GM12872 (cell line): ENCODE measurements around the gene CLCN6.

Experiments
- TF ChIP-seq, protein P1 (sequence below): IDR thresholded peaks from 3 replicates; pipeline ENCODE4 v1.5.1; 2011; ENCODE audit warnings: low read depth, mild to moderate bottlenecking, low read length, moderate library complexity; ENCODE audit not compliant: insufficient read depth

Gene CLCN6

DNA sequence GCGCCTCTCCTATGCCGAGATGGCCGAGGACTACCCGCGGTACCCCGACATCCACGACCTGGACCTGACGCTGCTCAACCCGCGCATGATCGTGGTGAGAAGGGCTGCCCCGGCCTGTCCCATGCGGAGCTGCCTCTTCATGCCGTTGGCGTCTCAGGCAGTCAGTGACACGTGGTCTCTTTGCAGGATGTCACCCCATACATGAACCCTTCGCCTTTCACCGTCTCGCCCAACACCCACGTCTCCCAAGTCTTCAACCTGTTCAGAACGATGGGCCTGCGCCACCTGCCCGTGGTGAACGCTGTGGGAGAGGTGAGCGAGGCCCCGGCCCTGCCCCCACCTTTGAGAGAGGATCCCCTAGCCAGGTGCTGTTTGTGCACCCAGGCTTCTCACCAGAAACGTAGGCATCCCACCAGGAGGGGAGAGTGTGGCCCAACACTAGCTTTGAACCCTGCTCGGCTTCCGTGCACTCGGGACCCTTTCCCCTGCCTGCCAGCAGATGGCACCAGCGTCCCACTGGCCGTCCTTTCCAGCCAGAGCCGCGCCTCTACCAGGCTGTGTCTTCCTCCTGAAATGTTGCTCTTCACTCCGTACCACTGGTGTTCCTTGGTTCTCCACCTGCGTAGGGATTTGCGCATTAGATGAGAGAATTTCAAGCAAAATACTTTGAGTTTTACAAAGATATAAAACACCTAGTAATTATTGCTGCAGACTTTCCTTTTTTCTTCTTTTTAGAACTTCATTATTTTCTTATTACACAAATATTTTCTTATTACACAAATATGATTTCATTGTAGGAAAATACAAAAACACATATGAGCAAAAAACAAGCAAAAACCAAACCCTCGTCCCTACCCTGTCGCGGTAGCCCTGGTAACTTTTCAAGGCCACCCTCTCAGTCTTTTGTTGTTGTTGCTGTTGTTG, 32.6 kb downstream of the CLCN6 start:
- TF ChIP-seq, protein P1, sequence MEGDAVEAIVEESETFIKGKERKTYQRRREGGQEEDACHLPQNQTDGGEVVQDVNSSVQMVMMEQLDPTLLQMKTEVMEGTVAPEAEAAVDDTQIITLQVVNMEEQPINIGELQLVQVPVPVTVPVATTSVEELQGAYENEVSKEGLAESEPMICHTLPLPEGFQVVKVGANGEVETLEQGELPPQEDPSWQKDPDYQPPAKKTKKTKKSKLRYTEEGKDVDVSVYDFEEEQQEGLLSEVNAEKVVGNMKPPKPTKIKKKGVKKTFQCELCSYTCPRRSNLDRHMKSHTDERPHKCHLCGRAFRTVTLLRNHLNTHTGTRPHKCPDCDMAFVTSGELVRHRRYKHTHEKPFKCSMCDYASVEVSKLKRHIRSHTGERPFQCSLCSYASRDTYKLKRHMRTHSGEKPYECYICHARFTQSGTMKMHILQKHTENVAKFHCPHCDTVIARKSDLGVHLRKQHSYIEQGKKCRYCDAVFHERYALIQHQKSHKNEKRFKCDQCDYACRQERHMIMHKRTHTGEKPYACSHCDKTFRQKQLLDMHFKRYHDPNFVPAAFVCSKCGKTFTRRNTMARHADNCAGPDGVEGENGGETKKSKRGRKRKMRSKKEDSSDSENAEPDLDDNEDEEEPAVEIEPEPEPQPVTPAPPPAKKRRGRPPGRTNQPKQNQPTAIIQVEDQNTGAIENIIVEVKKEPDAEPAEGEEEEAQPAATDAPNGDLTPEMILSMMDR, result peak; percentile 99

DNA sequence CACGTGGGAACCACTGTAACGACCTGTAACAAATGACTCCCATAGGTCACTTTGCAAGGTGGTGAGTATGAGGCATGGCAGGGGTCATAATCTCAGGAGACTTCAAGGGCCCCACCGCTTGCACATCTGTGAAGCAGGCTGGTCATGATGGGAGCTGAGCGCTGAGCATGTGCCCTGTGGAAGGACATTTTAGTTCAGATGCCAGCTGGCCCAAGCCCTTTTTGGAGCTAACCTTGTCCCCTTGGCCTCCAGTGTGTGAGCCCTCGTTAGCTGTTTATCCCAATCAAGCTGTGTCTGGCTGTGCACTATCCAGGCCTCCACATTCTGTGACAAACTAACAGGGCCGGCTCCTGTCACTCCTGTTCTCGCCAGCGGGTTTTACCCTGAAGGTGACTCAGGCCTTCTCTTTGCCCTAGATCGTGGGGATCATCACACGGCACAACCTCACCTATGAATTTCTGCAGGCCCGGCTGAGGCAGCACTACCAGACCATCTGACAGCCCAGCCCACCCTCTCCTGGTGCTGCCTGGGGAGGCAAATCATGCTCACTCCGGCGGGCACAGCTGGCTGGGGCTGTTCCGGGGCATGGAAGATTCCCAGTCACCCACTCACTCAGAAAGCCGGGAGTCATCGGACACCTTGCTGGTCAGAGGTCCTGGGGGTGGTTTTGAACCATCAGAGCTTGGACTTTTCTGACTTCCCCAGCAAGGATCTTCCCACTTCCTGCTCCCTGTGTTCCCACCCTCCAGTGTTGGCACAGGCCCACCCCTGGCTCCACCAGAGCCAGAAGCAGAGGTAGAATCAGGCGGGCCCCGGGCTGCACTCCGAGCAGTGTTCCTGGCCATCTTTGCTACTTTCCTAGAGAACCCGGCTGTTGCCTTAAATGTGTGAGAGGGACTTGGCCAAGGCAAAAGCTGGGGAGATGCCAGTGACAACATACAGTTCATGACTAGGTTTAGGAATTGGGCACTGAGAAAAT, 34.0 kb downstream of the CLCN6 start:
- TF ChIP-seq, protein P1, result no peak

DNA sequence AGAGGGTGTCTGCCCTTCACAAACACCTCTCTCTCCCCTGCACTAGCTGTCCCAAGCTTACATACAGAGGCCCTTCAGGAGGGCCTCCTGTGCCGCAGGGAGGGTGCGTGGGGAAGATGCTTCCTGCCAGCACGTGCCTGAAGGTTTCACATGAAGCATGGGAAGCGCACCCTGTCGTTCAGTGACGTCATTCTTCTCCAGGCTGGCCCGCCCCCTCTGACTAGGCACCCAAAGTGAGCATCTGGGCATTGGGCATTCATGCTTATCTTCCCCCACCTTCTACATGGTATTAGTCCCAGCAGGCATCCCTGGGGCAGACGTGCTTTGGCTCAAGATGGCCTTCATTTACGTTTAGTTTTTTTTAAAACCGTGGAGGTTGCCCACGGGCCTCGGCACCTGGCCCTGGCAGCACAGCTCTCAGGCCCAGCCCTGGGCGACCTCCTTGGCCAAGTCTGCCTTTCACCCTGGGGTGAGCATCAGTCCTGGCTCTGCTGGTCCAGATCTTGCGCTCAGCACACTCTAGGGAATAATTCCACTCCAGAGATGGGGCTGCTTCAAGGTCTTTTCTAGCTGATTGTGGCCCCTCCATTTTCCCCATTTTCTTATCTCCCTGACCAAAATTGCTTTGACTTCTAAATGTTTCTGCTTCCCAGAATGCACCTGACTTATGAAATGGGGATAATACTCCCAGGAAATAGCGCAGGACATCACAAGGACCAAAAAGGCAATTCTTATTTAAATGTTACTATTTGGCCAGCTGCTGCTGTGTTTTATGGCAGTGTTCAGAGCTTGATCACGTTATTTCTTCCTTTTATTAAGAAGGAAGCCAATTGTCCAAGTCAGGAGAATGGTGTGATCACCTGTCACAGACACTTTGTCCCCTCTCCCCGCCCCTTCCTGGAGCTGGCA, 35.5 kb downstream of the CLCN6 start:
- TF ChIP-seq, protein P1, result no peak

DNA sequence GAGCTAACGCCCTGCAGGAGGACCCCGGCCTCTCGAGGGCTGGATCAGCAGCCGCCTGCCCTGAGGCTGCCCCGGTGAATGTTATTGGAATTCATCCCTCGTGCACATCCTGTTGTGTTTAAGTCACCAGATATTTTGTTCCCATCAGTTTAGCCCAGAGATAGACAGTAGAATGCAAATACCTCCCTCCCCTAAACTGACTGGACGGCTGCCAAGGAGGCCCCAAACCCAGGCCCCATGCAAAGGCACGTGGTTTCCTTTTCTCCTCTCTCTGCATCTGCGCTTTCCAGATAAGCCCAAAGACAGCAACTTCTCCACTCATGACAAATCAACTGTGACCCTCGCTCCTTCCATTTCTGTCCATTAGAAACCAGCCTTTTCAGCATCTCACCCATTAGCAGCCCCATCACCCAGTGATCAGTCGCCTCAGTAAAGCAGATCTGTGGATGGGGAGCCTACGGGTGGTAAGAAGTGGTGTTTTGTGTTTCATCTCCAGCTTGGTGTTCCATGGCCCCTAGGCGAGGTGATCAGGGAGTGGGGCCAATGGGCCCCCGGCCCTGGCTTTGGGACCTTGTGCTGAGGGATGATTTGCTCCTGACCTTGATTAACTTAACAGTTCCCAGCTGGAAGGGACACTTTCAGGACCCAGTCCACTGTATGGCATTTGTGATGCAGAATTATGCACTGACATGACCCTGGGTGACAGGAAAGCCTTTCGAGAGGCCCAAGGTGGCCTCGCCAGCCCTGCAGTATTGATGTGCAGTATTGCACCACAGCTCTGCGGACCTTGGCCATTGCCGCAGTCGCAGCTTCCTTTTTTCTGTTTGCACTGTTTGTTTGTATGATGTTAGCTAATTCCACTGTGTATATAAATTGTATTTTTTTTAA, 36.4 kb downstream of the CLCN6 start:
- TF ChIP-seq, protein P1, result no peak

DNA sequence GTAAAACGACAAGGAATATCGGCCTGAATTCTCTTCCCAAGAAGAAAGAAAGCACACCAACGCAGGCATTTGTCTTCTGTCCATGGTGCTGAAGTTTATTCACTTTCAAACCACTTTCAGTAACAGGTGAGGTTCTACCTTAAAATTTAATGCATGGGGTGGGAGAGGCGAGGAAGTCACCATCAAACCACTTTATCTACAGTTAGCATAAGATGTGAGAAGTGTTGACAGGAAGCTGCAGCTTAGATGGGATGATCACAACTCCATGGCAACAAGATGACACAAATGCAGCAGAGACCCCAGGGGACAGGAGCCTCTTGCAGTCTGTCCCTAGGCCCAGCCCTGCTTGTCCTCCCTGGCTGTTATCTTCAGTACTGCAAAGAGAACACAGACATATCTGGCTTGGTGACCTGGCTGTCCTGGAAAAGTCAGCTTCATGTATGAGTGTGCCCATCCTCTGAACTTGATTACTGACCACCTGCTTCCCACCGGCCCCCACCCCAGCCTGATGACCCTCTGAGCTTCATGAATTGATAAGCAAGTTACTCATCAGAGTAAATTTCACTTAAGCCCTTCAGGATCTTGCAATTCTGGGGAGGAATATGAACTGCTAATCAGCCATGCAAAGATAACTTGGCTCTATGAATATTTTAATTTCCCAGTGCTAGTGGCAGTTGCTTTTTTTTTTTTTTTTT, 39.8 kb downstream of the CLCN6 start:
- TF ChIP-seq, protein P1, result no peak
